Liver (tissue), 3 donors: ENCODE data around the gene TAPBP.

ENCODE experiments used
- CTCF ChIP-seq: fragments of 150-350 bp; IDR thresholded peaks from 2 replicates; pipeline ENCODE4 v1.5.1; 2017; ENCODE audit warnings: improper control_type of control experiment, low read depth, low read length; ENCODE audit not compliant: missing input control
- GABPA ChIP-seq, 2 donors: IDR thresholded peaks in 1 of 2; conservative IDR thresholded peaks in 1 of 2; 2 replicates each; pipeline ENCODE4 v1.6.1; 2016; ENCODE audit warnings: antibody characterized with exemption in 2 of 2, mild to moderate bottlenecking in 1 of 2, moderate library complexity in 1 of 2
- JUND ChIP-seq, 2 donors: IDR thresholded peaks; 2 replicates each; pipeline ENCODE4 v1.6.1; 2016; ENCODE audit warnings: antibody characterized with exemption in 2 of 2
- NR2F2 ChIP-seq: IDR thresholded peaks from 2 replicates; pipeline ENCODE4 v1.6.1; 2016; ENCODE audit warnings: antibody characterized with exemption
- RAD21 ChIP-seq, 2 donors: IDR thresholded peaks; 2 replicates each; pipeline ENCODE4 v1.6.1; 2016; ENCODE audit warnings: antibody characterized with exemption in 2 of 2, mild to moderate bottlenecking in 2 of 2
- REST ChIP-seq: IDR thresholded peaks from 2 replicates; pipeline ENCODE4 v1.6.1; 2016; ENCODE audit warnings: antibody characterized with exemption, mild to moderate bottlenecking
- SP1 ChIP-seq: IDR thresholded peaks from 2 replicates; pipeline ENCODE4 v1.6.1; 2018; ENCODE audit warnings: antibody characterized with exemption, mild to moderate bottlenecking
- TAF1 ChIP-seq: conservative IDR thresholded peaks from 2 replicates; pipeline ENCODE4 v1.6.1; 2016; ENCODE audit warnings: antibody characterized with exemption, mild to moderate bottlenecking
- YY1 ChIP-seq: IDR thresholded peaks from 2 replicates; pipeline ENCODE4 v1.6.1; 2016; ENCODE audit warnings: antibody characterized with exemption, mild to moderate bottlenecking
- donor health status: healthy.
- donor health status: healthy.

- TF ChIP-seq TAF1 (no peak), JUND (IDR thresholded peaks at IDR 0.05) (no peak), CTCF (no peak), REST (no peak), YY1 (no peak), NR2F2 (no peak), RAD21 (IDR thresholded peaks at IDR 0.05) (no peak), GABPA (IDR thresholded peaks at IDR 0.05 in 1 of 2, conservative IDR thresholded peaks at IDR 0.05 in 1 of 2) (no peak), SP1 (no peak)
These were observed 41.4 kb downstream of the TAPBP start for GRCh38 chr6:33272275-33273128.
